ENCODE results near the gene RPP40. TPM values are rescaled to one million over a fixed set of nuclear protein-coding genes. Genes with fewer than 3 reads are reported as not detected.

Gene RPP40
- total RNA-seq, 2 donors from 2014 or later: 6.0 to 15.5 TPM

DNA sequence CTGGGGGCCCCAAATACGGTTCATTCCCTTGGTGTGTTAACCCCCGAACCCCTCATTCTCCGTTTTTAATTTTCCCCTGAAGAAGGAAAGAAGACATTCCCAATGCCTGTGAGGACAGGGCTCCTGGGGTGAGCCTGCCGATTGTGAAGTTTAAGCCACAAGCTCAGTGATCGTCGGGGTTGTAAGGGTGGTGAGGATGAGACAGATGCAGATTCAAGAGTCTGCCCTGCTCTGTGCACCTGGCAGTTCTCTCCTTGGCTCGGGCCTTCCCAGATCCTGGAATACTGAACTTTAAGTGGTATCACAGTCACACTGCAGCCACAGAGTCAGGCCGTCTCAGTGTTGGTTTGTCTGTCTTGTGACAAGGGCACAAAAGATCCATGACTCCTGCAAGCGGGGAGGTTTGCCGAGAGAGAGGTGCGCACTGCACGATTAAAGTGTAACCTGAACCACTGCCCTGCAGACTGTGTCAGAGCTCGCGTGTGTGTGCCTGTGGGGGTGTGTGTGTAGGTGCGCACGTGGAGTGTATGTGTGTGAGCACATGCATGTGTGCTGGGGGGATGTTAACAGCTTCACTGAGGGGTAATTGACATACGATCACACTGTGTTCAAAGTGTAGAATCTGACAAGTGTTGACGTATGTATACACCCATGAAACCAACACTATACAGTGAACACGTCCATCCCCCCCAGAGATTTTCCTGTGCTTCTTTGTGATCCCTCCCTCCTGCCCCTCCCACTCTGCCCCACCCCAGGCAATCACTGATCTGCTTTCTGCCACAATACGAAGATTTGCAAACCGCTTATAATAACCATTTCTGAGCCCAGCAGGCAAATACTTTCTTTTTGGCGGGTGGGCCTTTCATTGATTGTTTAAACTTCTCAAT, 38.9 kb downstream of the RPP40 start:
- no peaks in the 10 kb centered on the region for H3K9me3 Mint-ChIP-seq
- DNase-seq (ENCODE audit: low spot score in 2 of 2): no peak
- H3K36me3 Mint-ChIP-seq: no peaks in the 10 kb centered on the region
- no peak overlapping the region for H3K27ac Mint-ChIP-seq
- ATAC-seq: no peak

DNA sequence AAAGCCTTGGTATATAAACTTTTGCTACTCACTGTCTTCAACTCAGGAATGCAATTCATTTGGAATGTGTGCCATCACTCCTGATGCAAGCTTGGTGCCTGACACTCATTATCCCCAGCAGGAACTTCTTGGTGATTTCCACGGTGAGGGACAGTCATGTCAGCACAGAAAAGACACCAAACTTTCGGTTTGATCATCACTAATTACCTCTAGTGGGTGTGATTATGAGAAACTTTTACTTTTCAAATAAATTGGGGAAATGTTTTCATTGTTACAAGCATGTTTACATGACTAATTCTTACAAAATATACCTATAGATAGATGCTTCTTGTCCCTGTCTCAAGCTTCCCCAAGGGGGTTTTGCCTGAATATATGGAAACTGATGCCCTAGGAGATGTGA, 40.9 kb downstream of the RPP40 start:
- H3K36me3 Mint-ChIP-seq: no peaks in the 10 kb centered on the region
- no peak for ATAC-seq
- no peak for DNase-seq (ENCODE audit: low spot score in 2 of 2)
- H3K9me3 Mint-ChIP-seq: no peaks in the 10 kb centered on the region
- no peak overlapping the region for H3K27ac Mint-ChIP-seq

DNA sequence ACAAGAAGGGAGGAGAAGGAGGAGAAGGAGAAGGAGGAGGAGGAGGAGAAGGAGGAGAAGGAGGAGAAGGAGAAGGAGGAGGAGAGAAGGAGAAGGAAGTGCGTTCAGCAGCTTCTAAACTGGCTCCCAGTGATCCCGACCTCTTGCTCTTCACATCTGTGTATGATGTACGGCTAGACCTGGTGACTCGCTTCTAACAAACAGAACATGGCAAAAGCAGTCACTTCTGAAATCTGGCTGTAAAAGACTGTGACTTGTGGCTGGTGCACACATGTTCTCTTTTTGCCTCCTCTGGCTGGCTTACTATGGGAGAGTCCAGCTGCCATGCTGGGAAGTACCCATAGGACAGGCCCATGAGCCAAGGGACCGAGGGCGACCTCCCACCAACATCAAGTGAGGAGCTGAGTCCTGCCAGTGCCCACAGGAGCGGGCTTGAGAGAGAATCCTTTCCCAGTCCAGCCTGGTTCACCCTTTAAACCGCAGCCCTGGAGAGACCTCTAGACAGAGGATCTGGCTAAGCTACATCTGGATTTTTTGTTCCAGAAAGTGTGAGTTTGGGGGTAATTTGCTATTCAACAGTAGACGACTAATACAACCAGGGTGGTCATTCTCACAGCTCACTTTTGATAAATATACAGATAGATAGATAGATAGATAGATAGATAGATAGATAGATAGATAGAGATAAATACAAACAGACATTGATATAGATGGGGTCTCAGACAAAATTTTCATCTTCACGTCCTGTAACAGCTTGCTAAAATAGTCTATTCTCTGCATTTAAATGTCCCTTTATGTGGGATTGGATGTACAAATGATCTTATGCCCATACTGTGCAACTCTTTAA, 42.3 kb downstream of the RPP40 start:
- DNase-seq (ENCODE audit: low spot score in 2 of 2) (no peak), ATAC-seq (no peak)
- H3K9me3 Mint-ChIP-seq: no peaks in the 10 kb centered on the region
- H3K27ac Mint-ChIP-seq: no peak overlapping the region
- H3K36me3 Mint-ChIP-seq: no peaks in the 10 kb centered on the region

DNA sequence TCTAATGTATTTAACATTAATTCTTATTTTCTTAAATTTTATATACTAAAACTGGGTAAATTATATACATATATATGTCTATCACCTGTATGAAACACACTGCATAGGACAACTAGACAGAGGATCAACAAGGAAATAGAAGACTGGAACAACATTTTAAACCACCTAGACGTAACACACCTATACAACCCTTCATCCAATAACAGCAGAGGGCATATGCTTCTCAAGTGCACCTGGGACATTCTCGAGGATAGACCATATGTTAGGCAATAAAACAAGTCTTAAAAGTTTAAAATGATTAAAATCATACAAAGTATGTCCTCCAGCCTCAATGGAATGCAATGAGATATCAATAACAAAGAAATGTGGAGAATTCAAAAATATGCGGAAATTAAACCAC, 45.2 kb downstream of the RPP40 start:
- ATAC-seq (no peak), DNase-seq (ENCODE audit: low spot score in 2 of 2) (no peak)
- H3K9me3 Mint-ChIP-seq: no peaks in the 10 kb centered on the region
- H3K36me3 Mint-ChIP-seq: peaks cover 3% of the 10 kb centered on the region in 2 donors
- H3K27ac Mint-ChIP-seq: no peak overlapping the region

DNA sequence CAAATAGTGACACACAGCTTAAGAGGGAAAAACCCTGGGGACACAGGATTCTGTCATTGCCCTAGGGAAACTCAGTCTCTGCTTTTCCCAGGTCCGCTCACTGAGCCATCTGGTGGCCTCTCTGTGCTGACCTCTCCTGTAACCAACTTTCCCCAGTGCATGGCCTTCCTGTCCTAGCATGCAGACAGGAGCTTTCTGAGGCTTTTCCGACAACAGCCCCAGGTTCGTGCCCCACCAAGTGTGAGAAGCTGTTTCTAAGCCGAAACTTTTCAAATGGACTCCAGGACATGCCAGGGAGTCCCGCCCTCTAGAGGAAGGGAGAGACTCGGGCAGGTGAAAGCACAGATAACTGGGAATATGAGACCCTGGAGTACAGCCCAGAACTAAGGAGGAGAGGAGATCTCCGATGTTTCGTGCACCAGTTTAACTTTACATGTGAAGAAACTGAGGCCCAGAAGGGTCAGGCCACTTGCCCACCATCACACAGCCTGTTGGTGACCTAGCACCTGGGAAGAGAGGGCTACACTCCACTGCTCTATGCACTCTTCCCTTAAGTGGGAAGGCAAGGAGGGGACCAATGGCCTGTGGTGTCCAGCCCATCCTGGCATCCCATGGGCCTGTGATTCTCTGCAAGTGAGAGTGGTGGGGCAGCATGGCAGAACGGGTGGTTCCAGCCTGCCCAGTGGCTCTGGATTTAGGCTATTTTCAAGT, 46.2 kb downstream of the RPP40 start:
- DNase-seq (ENCODE audit: low spot score in 2 of 2) (no peak), ATAC-seq (no peak)
- H3K36me3 Mint-ChIP-seq: peaks cover 5 to 6% of the 10 kb centered on the region in 2 donors
- H3K27ac Mint-ChIP-seq: no peak overlapping the region
- H3K9me3 Mint-ChIP-seq: no peaks in the 10 kb centered on the region

DNA sequence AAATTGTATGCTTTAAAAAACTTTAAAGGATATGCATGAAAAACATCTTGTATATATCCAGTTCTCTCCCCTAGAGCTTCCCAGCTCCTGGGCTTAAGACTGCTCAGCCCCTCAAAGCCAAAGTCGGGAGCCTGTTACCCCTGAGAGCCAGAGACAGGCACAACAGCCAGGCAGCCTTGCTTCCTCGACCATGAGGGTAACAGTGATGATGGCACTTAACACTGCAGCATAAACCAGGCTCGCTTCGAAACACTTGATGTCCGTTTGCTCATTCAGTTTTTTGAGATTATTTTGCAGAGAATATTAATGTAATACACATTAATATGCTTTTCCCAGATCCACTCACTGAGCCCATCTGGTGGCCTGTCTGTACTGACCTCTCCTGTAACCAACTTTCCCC, 47.2 kb downstream of the RPP40 start:
- Mint-ChIP-seq H3K27ac (no peak overlapping the region), H3K36me3 (peaks cover 5 to 6% of the 10 kb centered on the region in 2 donors), H3K9me3 (no peaks in the 10 kb centered on the region)
- DNase-seq (ENCODE audit: low spot score in 2 of 2): no peak
- no peak for ATAC-seq

DNA sequence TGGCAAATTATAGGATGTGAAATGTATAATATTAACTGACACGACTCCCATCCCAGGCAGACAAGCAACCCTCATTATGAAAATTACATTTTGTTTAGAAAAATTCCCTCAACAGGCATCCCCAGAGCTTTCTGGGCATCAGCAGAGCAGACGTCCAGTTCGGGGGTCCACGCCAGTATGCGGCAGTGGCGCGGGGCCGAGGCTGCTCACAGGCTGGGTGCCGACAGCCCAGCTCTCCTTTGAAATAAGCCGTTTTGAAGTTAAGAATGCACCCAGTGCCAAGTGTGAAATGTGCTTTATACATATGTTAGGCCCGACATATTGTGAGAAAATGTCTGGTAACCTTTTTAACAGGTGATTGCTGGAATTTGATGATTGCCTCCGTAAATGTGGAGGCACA, 50.4 kb downstream of the RPP40 start:
- no peak for ATAC-seq

DNA sequence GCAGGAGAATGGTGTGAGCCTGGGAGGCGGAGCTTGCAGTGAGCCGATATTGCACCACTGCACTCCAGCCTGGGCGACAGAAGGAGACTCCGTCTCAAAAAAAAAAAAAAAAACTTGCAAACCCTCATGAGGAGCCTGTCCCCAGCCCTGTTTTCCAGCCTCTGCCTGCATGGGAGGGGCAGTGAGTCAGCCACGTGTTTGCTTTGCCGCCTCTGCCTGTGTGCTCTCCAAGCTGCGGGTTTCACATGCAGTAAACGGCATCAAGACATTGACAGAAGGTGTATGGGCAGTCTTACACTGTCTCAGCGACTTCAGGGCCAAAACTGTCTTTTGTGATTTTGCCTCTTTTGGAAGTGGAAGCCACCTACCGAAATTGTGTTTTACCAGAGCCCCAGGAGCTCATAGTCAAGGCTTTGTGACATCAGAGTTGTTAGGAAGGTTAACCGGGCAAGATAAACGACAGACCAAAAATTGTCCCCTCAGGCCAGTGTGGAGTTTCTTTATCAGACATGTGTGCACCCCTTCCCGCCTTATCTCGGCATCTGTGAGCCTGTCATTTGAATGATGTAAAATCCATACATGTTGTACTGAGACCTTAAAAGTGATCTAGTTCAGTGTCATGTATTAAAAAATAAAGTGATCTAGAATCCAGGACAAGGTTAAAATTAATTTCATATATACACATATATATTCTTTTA, 52.9 kb downstream of the RPP40 start:
- DNase-seq (ENCODE audit: low spot score in 2 of 2) (no peak), ATAC-seq (no peak)
- Mint-ChIP-seq H3K36me3 (peaks cover 5 to 12% of the 10 kb centered on the region in 2 donors), H3K27ac (no peak overlapping the region), H3K9me3 (no peaks in the 10 kb centered on the region)

More for the DNA sequence above, 50.4 kb downstream of the RPP40 start:
- Mint-ChIP-seq H3K27ac (no peak overlapping the region), H3K36me3 (peaks cover 5 to 9% of the 10 kb centered on the region in 2 donors), H3K9me3 (no peaks in the 10 kb centered on the region)
- no peak for DNase-seq (ENCODE audit: low spot score in 2 of 2)

DNA sequence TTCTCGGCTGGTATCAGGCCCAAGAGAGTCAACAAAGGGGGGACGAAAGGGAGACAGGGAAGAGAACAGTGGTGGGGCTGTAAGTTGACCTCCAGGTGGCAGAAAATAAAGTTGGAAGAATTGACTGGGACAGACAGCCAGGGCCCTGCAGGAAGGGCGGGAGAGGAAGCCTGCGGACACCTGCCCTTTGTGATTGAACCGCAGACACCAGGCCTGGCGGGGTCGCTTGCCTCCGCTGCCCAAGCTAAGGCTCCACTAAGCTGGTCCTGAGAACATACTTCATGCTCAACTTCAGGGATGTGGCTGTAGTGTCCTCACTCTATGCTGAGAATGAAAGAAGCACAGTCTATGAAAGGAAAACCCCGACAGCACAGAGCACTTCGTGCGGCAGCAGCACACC, 53.8 kb downstream of the RPP40 start:
- peaks cover 5 to 12% of the 10 kb centered on the region in 2 donors for H3K36me3 Mint-ChIP-seq
- DNase-seq (ENCODE audit: low spot score in 2 of 2) (no peak), ATAC-seq (no peak)
- no peaks in the 10 kb centered on the region for H3K9me3 Mint-ChIP-seq
- H3K27ac Mint-ChIP-seq: peak overlapping the region in 1 of 2 donors; percentile 15

DNA sequence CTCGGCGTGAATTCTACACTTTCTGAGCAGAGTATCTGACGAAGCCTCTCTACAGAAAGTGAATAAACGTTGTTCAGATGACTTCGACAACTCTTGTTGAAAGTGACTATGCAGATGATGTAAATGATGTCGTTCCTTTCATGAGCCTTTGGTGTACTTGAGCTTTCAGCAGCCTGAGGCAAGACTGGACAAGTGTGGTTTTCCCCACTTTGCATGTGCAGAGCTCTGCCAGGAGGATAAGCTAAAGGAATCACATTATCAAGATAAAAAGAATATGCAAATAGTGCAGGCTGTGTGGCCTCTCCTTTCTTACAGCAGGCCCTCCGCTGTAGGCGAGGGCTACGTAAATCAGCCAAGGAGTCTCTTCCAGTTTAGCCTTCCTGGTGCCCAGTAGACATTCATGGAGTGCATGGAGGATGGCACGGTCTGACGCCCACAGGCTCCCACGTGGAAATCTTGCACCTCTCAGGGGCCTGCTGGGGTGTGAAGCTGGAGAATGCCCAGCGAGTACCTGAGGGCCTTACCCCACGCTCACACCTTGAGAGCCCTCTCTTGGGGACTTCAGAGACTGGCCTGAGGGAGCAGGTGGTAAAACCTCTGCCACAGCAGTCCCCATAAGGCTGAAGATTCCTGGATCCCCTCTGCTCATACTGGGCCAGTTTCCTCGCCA, 54.9 kb downstream of the RPP40 start:
- Mint-ChIP-seq H3K36me3 (peaks cover 4 to 16% of the 10 kb centered on the region in 2 donors), H3K9me3 (no peaks in the 10 kb centered on the region)

DNA sequence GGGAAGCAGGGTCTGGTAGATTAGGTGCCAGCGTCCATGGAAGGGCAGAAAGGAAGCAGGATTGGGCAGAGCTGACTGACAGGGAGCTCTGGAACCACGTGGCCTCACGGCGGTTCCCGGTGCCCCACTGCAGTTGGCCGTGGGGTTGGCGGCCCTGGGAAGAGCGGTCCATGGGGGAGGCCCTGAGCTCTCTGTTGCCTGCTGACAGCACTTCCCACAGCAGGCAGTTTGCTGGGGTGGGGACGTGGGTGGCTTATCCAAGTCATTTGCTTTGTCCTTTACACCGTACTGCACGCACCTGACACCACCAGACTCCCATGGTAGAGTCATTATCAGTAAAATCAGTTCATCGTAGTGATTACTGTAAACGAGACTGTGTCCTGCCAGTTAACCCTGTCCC, 56.1 kb downstream of the RPP40 start:
- H3K36me3 Mint-ChIP-seq: peaks cover 0 to 12% of the 10 kb centered on the region in 2 donors

More for the DNA sequence above, 54.9 kb downstream of the RPP40 start:
- no peak for ATAC-seq
- DNase-seq (ENCODE audit: low spot score in 2 of 2): no peak
- peak overlapping the region; percentile 3 to 22 for H3K27ac Mint-ChIP-seq

DNA sequence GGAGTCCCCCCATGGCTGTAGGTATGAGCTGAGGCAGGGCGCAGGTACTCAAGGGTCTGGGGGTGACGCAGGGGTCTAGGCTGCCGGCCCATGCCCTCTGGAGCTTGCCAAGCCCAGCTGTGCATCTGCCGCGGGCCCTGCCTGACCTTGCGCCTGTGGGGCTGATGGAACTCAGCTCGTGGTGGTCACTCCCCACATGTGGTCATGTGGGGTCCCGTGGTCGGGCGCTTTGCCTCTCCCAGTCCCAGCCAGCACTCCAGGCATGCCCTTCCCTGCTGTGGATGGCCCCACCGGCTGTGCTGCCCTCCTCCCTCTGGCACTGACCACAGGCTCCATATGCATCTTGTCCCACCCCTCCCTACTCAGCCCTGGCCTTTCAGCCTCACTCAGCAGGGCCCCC, 57.3 kb downstream of the RPP40 start:
- no peak for ATAC-seq

More for the DNA sequence above, 56.1 kb downstream of the RPP40 start:
- DNase-seq (ENCODE audit: low spot score in 2 of 2) (no peak), ATAC-seq (no peak)
- H3K27ac Mint-ChIP-seq: no peak overlapping the region
- no peaks in the 10 kb centered on the region for H3K9me3 Mint-ChIP-seq

More for the DNA sequence above, 57.3 kb downstream of the RPP40 start:
- peaks cover 0 to 12% of the 10 kb centered on the region in 2 donors for H3K36me3 Mint-ChIP-seq
- no peaks in the 10 kb centered on the region for H3K9me3 Mint-ChIP-seq
- DNase-seq (ENCODE audit: low spot score in 2 of 2): no peak
- H3K27ac Mint-ChIP-seq: no peak overlapping the region

Other genes starting within 250 kb of the RPP40 start
- 10 to 100 TPM; 24.0 to 29.6 TPM for gene CDYL, start 227.6 kb downstream of the RPP40 start, total RNA-seq
- under 1 TPM; 0.07 to 0.47 TPM for gene PPP1R3G, start 81.3 kb upstream of the RPP40 start, total RNA-seq

Data from activated naive CD4-positive, alpha-beta T cell treated with anti-CD3 and anti-CD28 coated beads, Interleukin-2, amount 50 U/mL, for 72 hours (primary cell).